ENCODE results near the gene GAS2L1.

GAS2L1 gene

GRCh38 chr22:29288837-29289236 lies 17.6 kb upstream of the GAS2L1 start:
- no peaks in the 10 kb centered on the region for H3K27me3 ChIP-seq (ENCODE audit: low read length)
- no peak overlapping the region for H3K27ac ChIP-seq (ENCODE audit: low read depth, low read length)
- TF ChIP-seq EZH2phosphoT487 (conservative IDR thresholded peaks at IDR 0.05; ENCODE audit: low read length) (no peak), CTCF (IDR thresholded peaks at IDR 0.05; ENCODE audit: insufficient read depth, low read length, poor library complexity, severe bottlenecking) (no peak)
- H3K9me2 ChIP-seq (replicated peaks; ENCODE audit: insufficient read depth, low read length), result no peaks in the 10 kb centered on the region
- no peak overlapping the region for H3K4me3 ChIP-seq (ENCODE audit: insufficient read depth, low read length, poor library complexity, severe bottlenecking)
- no peak overlapping the region for H3K4me2 ChIP-seq (ENCODE audit: low read depth, low read length, poor library complexity, severe bottlenecking)
- H3K9ac ChIP-seq (ENCODE audit: low read length), result no peak overlapping the region
- no peaks in the 10 kb centered on the region for H3K9me3 ChIP-seq (ENCODE audit: insufficient read depth, low read length)
- H2AFZ ChIP-seq (ENCODE audit: low read depth, low read length, severe bottlenecking), result no peak overlapping the region
- H3K36me3 ChIP-seq (ENCODE audit: low read length), result peaks cover 73% of the 10 kb centered on the region
- peaks cover 24% of the 10 kb centered on the region for H4K20me1 ChIP-seq (ENCODE audit: low read depth, low read length)
- peaks cover 12% of the 10 kb centered on the region; the same call in 1 of the 2 replicates for H3F3A ChIP-seq (ENCODE audit: insufficient read depth)
- H3K79me2 ChIP-seq (ENCODE audit: insufficient read depth, low read length), result peaks cover 39% of the 10 kb centered on the region

GRCh38 chr22:29290061-29290460 lies 16.4 kb upstream of the GAS2L1 start:
- H4K20me1 ChIP-seq (ENCODE audit: low read depth, low read length), result peaks cover 24% of the 10 kb centered on the region
- no peaks in the 10 kb centered on the region for H3K9me2 ChIP-seq (replicated peaks; ENCODE audit: insufficient read depth, low read length)
- H3K27me3 ChIP-seq (ENCODE audit: low read length), result no peaks in the 10 kb centered on the region
- no peak for TF ChIP-seq CTCF (IDR thresholded peaks at IDR 0.05; ENCODE audit: insufficient read depth, low read length, poor library complexity, severe bottlenecking)
- TF ChIP-seq EZH2phosphoT487 (conservative IDR thresholded peaks at IDR 0.05; ENCODE audit: low read length), result no peak
- no peak overlapping the region for H3K9ac ChIP-seq (ENCODE audit: low read length)
- H2AFZ ChIP-seq (ENCODE audit: low read depth, low read length, severe bottlenecking), result no peak overlapping the region
- H3K4me3 ChIP-seq (ENCODE audit: insufficient read depth, low read length, poor library complexity, severe bottlenecking), result no peak overlapping the region
- peaks cover 12% of the 10 kb centered on the region; the same call in 1 of the 2 replicates for H3F3A ChIP-seq (ENCODE audit: insufficient read depth)
- H3K4me2 ChIP-seq (ENCODE audit: low read depth, low read length, poor library complexity, severe bottlenecking), result no peak overlapping the region
- H3K79me2 ChIP-seq (ENCODE audit: insufficient read depth, low read length), result peaks cover 34% of the 10 kb centered on the region
- H3K27ac ChIP-seq (ENCODE audit: low read depth, low read length), result no peak overlapping the region
- peaks cover 69% of the 10 kb centered on the region for H3K36me3 ChIP-seq (ENCODE audit: low read length)
- H3K9me3 ChIP-seq (ENCODE audit: insufficient read depth, low read length), result no peaks in the 10 kb centered on the region

GRCh38 chr22:29291215-29291614 lies 15.2 kb upstream of the GAS2L1 start:
- peaks cover 25% of the 10 kb centered on the region for H3K79me2 ChIP-seq (ENCODE audit: insufficient read depth, low read length)
- peaks cover 24% of the 10 kb centered on the region for H4K20me1 ChIP-seq (ENCODE audit: low read depth, low read length)

More at GRCh38 chr22:29291215-29291614, 15.2 kb upstream of the GAS2L1 start:
- TF ChIP-seq EZH2phosphoT487 (conservative IDR thresholded peaks at IDR 0.05; ENCODE audit: low read length), result no peak
- no peak for TF ChIP-seq CTCF (IDR thresholded peaks at IDR 0.05; ENCODE audit: insufficient read depth, low read length, poor library complexity, severe bottlenecking)
- no peak overlapping the region for H3K4me2 ChIP-seq (ENCODE audit: low read depth, low read length, poor library complexity, severe bottlenecking)
- H3K4me3 ChIP-seq (ENCODE audit: insufficient read depth, low read length, poor library complexity, severe bottlenecking), result no peak overlapping the region
- no peaks in the 10 kb centered on the region for H3K27me3 ChIP-seq (ENCODE audit: low read length)
- no peak overlapping the region for H2AFZ ChIP-seq (ENCODE audit: low read depth, low read length, severe bottlenecking)
- H3K9ac ChIP-seq (ENCODE audit: low read length), result no peak overlapping the region
- no peak overlapping the region for H3K27ac ChIP-seq (ENCODE audit: low read depth, low read length)
- peaks cover 19% of the 10 kb centered on the region; the same call in 1 of the 2 replicates for H3F3A ChIP-seq (ENCODE audit: insufficient read depth)
- no peaks in the 10 kb centered on the region for H3K9me2 ChIP-seq (replicated peaks; ENCODE audit: insufficient read depth, low read length)
- peaks cover 75% of the 10 kb centered on the region for H3K36me3 ChIP-seq (ENCODE audit: low read length)
- H3K9me3 ChIP-seq (ENCODE audit: insufficient read depth, low read length), result no peaks in the 10 kb centered on the region

Measured in SU-DHL-6 (cell line).